ENCODE data around the gene SCFD2.

GRCh38 chr4:53055716-53056403 lies 310.0 kb downstream of the SCFD2 start:
- no peak for TF ChIP-seq EZH2 (IDR thresholded peaks at IDR 0.05; ENCODE audit: low read depth)
- TF ChIP-seq, protein P1, sequence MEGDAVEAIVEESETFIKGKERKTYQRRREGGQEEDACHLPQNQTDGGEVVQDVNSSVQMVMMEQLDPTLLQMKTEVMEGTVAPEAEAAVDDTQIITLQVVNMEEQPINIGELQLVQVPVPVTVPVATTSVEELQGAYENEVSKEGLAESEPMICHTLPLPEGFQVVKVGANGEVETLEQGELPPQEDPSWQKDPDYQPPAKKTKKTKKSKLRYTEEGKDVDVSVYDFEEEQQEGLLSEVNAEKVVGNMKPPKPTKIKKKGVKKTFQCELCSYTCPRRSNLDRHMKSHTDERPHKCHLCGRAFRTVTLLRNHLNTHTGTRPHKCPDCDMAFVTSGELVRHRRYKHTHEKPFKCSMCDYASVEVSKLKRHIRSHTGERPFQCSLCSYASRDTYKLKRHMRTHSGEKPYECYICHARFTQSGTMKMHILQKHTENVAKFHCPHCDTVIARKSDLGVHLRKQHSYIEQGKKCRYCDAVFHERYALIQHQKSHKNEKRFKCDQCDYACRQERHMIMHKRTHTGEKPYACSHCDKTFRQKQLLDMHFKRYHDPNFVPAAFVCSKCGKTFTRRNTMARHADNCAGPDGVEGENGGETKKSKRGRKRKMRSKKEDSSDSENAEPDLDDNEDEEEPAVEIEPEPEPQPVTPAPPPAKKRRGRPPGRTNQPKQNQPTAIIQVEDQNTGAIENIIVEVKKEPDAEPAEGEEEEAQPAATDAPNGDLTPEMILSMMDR (conservative IDR thresholded peaks at IDR 0.05): no peak

Data from PC-9 (cell line).